Smooth muscle cell (in vitro differentiated cells): ENCODE results near the gene ZNF507. TPM values are rescaled to one million over a fixed set of nuclear protein-coding genes. Genes with fewer than 3 reads are reported as not detected.

Experiments used
- DNase-seq: peaks from one replicate; lab custom pipeline; 2025; ENCODE audit not compliant: unreplicated experiment; lab: John Stamatoyannopoulos, UW
- H2AFZ ChIP-seq: fragments of 200-600 bp; sonication (generic); 2 replicates; pipeline ENCODE4 v1.6.0; 2016; ENCODE audit warnings: antibody characterized with exemption, low read depth, mild to moderate bottlenecking
- H3F3A ChIP-seq: fragments of 200-600 bp; sonication (generic); 2 replicates; pipeline ENCODE4 v1.6.0; 2017; ENCODE audit warnings: antibody characterized with exemption, low read depth
- H3K27ac ChIP-seq: fragments of 200-600 bp; sonication (generic); 2 replicates; pipeline ENCODE4 v1.5.1; 2016; ENCODE audit warnings: low read depth, mild to moderate bottlenecking
- H3K27me3 ChIP-seq: fragments of 200-600 bp; sonication (generic); 2 replicates; pipeline ENCODE4 v1.6.1; 2016; ENCODE audit warnings: low read depth, mild to moderate bottlenecking
- H3K36me3 ChIP-seq: fragments of 200-600 bp; sonication (generic); 2 replicates; pipeline ENCODE4 v1.5.1; 2016; ENCODE audit warnings: low read depth
- H3K4me1 ChIP-seq: fragments of 200-600 bp; sonication (generic); 2 replicates; pipeline ENCODE4 v1.5.1; 2016; ENCODE audit warnings: low read depth
- H3K4me2 ChIP-seq: fragments of 200-600 bp; sonication (generic); 2 replicates; pipeline ENCODE4 v1.6.0; 2016; ENCODE audit warnings: mild to moderate bottlenecking
- H3K4me3 ChIP-seq: fragments of 200-600 bp; sonication (generic); 2 replicates; pipeline ENCODE4 v1.5.1; 2016; ENCODE audit warnings: mild to moderate bottlenecking
- H3K79me2 ChIP-seq: fragments of 200-600 bp; sonication (generic); 2 replicates; pipeline ENCODE4 v1.6.0; 2016; ENCODE audit warnings: low read depth, mild to moderate bottlenecking
- H3K9ac ChIP-seq: fragments of 200-600 bp; sonication (generic); 2 replicates; pipeline ENCODE4 v1.6.0; 2016; ENCODE audit warnings: low read depth
- H3K9me3 ChIP-seq: fragments of 200-600 bp; sonication (generic); replicated peaks from 2 replicates; pipeline ENCODE4 v1.5.1; 2016; ENCODE audit warnings: low read depth
- H4K20me1 ChIP-seq: fragments of 200-600 bp; sonication (generic); 2 replicates; pipeline ENCODE4 v1.6.0; 2016; ENCODE audit warnings: low read depth
- CTCF ChIP-seq: fragments of 200-600 bp; sonication (generic); IDR thresholded peaks from 2 replicates; pipeline ENCODE4 v1.5.1; 2017; ENCODE audit warnings: borderline replicate concordance, mild to moderate bottlenecking, antibody characterized with exemption; ENCODE audit not compliant: insufficient read depth, poor library complexity, severe bottlenecking
- WGBS: methylation state at CpG from one replicate; pipeline ENCODE4 v1.1.7; 2016; ENCODE audit warnings: low lambda C conversion rate; 5-methylcytosine and 5-hydroxymethylcytosine counted together
- polyA plus RNA-seq: library from polyadenylated mRNA; unstranded; fragments of >200 nt; fragmentation: Nextera tagmentation; extraction: Ambion mirVana; gene quantifications from 2 replicates; pipeline ENCODE4 v1.2.1, GENCODE V29; 2016
- total RNA-seq: library from RNA; depleted of rRNA; stranded (reverse); fragments of >200 nt; gene quantifications from 2 replicates; pipeline ENCODE4 v1.2.3, GENCODE V29; 2014

The ZNF507 gene
- total and polyA plus RNA-seq, 2 experiments from 2014 or later: 4.4 to 8.0 TPM

DNA sequence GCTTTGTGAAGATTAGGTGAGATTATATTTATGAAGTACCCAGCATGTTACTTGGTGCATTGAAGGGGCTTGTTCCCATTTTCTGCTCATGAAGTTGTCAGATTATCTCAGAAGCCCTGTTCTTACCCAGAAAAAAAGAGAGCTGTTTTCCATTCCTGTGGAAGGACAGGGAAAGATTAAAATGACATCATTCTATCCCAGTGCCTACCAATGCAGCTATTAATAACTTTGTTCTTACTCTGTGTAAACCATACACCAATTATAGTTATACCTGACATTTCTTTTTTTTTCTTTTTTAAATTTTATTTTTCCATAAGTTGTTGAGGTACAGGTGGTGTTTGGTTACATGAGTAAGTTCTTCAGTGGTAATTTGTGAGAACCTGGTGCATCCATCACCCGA lies 18.6 kb downstream of the ZNF507 start:
- Histone ChIP-seq H3K27me3 (no peaks in the 10 kb centered on the region), H3K4me1 (no peaks in the 10 kb centered on the region), H4K20me1 (peaks cover 64% of the 10 kb centered on the region), H3K9me3 (no peaks in the 10 kb centered on the region), H3K27ac (no peak overlapping the region), H3F3A (no peaks in the 10 kb centered on the region), H2AFZ (no peak overlapping the region), H3K9ac (no peak overlapping the region), H3K36me3 (peaks cover 3% of the 10 kb centered on the region), H3K79me2 (peaks cover 24% of the 10 kb centered on the region), H3K4me2 (no peak overlapping the region), H3K4me3 (no peak overlapping the region)
- WGBS: 94% methylated on average over 1 of the region's 1 CpG
- TF ChIP-seq CTCF: no peak
- no peak for DNase-seq

DNA sequence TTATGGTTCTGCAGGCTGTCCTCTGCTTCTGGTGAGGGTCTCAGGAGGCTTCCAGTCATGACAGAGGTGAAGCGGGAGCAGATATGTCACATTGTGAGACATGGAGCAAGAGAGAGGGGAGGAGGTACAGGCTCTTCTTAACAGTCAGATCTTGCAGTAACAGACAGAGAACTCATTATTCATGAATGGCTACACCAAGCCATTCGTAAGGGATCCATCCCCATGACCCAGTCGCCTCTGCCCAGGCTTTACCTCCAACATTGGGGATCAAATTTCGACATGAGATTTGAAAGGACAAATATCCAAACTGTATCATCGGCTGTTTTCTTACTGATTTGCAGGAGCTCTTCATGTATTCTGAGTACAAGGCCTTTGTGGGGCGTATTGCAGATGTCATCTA lies 21.7 kb downstream of the ZNF507 start:
- no peaks in the 10 kb centered on the region for H3K9me3 ChIP-seq
- no peaks in the 10 kb centered on the region for H3K4me1 ChIP-seq
- H3F3A ChIP-seq: peaks cover under 1% of the 10 kb centered on the region
- no peak overlapping the region for H3K27ac ChIP-seq
- no peak overlapping the region for H2AFZ ChIP-seq
- H3K27me3 ChIP-seq: no peaks in the 10 kb centered on the region
- no peaks in the 10 kb centered on the region for H3K36me3 ChIP-seq
- WGBS: 86% methylated on average over 6 of the region's 6 CpGs
- H3K4me2 ChIP-seq: no peak overlapping the region
- H3K4me3 ChIP-seq: no peak overlapping the region
- H3K79me2 ChIP-seq: peaks cover 27% of the 10 kb centered on the region
- no peak for TF ChIP-seq CTCF
- peaks cover 74% of the 10 kb centered on the region for H4K20me1 ChIP-seq
- no peak for DNase-seq
- no peak overlapping the region for H3K9ac ChIP-seq

- Histone ChIP-seq H2AFZ (no peak overlapping the region), H3K4me1 (no peaks in the 10 kb centered on the region), H4K20me1 (peaks cover 66% of the 10 kb centered on the region), H3F3A (peaks cover 10% of the 10 kb centered on the region), H3K27ac (no peak overlapping the region), H3K79me2 (peaks cover 27% of the 10 kb centered on the region), H3K27me3 (no peaks in the 10 kb centered on the region), H3K36me3 (no peaks in the 10 kb centered on the region), H3K9ac (no peak overlapping the region), H3K4me2 (no peak overlapping the region), H3K4me3 (no peak overlapping the region), H3K9me3 (no peaks in the 10 kb centered on the region)
- TF ChIP-seq CTCF: no peak
- WGBS: 68% methylated on average over 3 of the region's 3 CpGs
- no peak for DNase-seq
Measured at GRCh38 chr19:32367948-32368536, 22.6 kb downstream of the ZNF507 start.

DNA sequence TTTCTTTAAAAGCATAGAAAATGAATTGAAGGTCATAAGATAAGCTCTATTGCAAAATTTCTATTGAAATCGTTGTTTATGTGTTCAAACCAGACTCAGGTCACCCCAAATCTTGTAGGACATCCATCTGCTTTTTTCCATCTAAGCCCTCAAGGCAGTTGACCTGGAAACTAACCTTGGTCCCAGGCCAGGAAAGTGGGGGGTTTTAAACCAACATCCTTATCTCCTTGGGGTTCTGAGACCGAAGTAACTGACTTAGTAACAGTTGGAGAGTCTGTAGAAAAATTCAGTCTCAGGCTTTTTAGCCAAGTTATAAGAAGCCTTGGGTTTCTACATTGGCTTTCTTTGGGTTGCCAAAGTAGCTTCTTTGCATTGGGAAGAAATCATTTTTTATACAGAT lies 23.4 kb downstream of the ZNF507 start:
- peaks cover 27% of the 10 kb centered on the region for H3K79me2 ChIP-seq

More for the DNA sequence above, 23.4 kb downstream of the ZNF507 start:
- no peak overlapping the region for H2AFZ ChIP-seq
- no peaks in the 10 kb centered on the region for H3K9me3 ChIP-seq
- H3F3A ChIP-seq: peaks cover 10% of the 10 kb centered on the region
- peaks cover 59% of the 10 kb centered on the region for H4K20me1 ChIP-seq
- no peak overlapping the region for H3K4me2 ChIP-seq
- no peak overlapping the region for H3K9ac ChIP-seq
- no peak for DNase-seq
- WGBS: 98% methylated on average over 2 of the region's 2 CpGs
- H3K4me1 ChIP-seq: no peaks in the 10 kb centered on the region
- H3K36me3 ChIP-seq: no peaks in the 10 kb centered on the region
- no peak overlapping the region for H3K4me3 ChIP-seq
- H3K27me3 ChIP-seq: no peaks in the 10 kb centered on the region
- no peak for TF ChIP-seq CTCF
- no peak overlapping the region for H3K27ac ChIP-seq
